Sigmoid colon (tissue), 7 donors: ENCODE results near the gene GRIK4. TPM values are rescaled to one million over a fixed set of nuclear protein-coding genes. Genes with fewer than 3 reads are reported as not detected.
A peak's percentile ranks its signal among the peaks of the same experiment; 100 is the strongest.

Source experiments
- DNase-seq: peaks from one replicate; pipeline ENCODE4 v3.0.0-alpha.2; 2019
- H3K27ac ChIP-seq, 4 donors: fragments of 200-600 bp; sonication (generic); one replicate each; pipeline ENCODE4 v1.5.1; 2016 to 2019; ENCODE audit warnings: mild to moderate bottlenecking in 1 of 4
- H3K27me3 ChIP-seq, 3 donors: fragments of 200-600 bp; sonication (generic); one replicate each; pipeline ENCODE4 v1.5.1; 2019; ENCODE audit warnings: mild to moderate bottlenecking in 1 of 3
- H3K36me3 ChIP-seq, 4 donors: fragments of 200-600 bp; sonication (generic); one replicate each; pipeline ENCODE4 v1.5.1; 2016 to 2019
- H3K4me1 ChIP-seq, 4 donors: fragments of 200-600 bp; sonication (generic); one replicate each; pipeline ENCODE4 v1.5.1; 2017 to 2019
- H3K4me3 ChIP-seq, 4 donors: fragments of 200-600 bp; sonication (generic); one replicate each; pipeline ENCODE4 v1.5.1; 2017 to 2019; ENCODE audit warnings: mild to moderate bottlenecking in 2 of 4, moderate library complexity in 1 of 4
- H3K9me3 ChIP-seq, 4 donors: fragments of 200-600 bp in 3 of 4; sonication (generic) in 3 of 4; one replicate each; pipeline versions ENCODE4 v1.5.1 to v1.6.1; 2013 to 2019
- CTCF ChIP-seq, 4 experiments: fragments of 450-650 bp in 3 of 4; fragments of 200-600 bp in 1 of 4; IDR thresholded peaks; one replicate each; pipeline ENCODE4 v1.5.1; 2016 to 2019; ENCODE audit warnings: antibody characterized with exemption in 4 of 4, mild to moderate bottlenecking in 3 of 4, moderate library complexity in 2 of 4
- EP300 ChIP-seq, 4 donors: sonication (generic); formaldehyde crosslinking; IDR thresholded peaks; one replicate each; pipeline ENCODE4 v1.6.1; 2017; ENCODE audit warnings: antibody characterized with exemption in 4 of 4
- POLR2A ChIP-seq, 2 donors: fragments of 450-650 bp; IDR thresholded peaks; one replicate each; pipeline ENCODE4 v1.6.1; 2016; ENCODE audit warnings: antibody characterized with exemption in 2 of 2, mild to moderate bottlenecking in 2 of 2, moderate library complexity in 2 of 2
- POLR2AphosphoS5 ChIP-seq, 4 donors: sonication (generic); formaldehyde crosslinking; IDR thresholded peaks; one replicate each; pipeline ENCODE4 v1.6.1; 2017; ENCODE audit warnings: antibody characterized with exemption in 4 of 4
- WGBS, 2 donors: extraction: QIAGEN DNeasy Blood & Tissue Kit; methylation state at CpG; one replicate each; pipeline ENCODE4 v1.1.7; 2013; 5-methylcytosine and 5-hydroxymethylcytosine counted together
- intact Hi-C: fragments of 100-400 bp; cut with DNase I; formaldehyde crosslinking; loops from one replicate; pipeline ENCODE4 v1.15.1; 2023
- polyA plus RNA-seq, 3 donors: library from polyadenylated mRNA; stranded (reverse); fragments of 200-250 nt; gene quantifications; one replicate each; pipeline ENCODE4 v1.2.3, GENCODE V29; 2013
- total RNA-seq, 4 donors: library from RNA; depleted of rRNA; stranded (reverse); fragments of >200 nt; gene quantifications; one replicate each; pipeline ENCODE4 v1.1.0, GENCODE V29; 2016
- donor health status: healthy with polysubstance abuse.
- donor health status: Bipolar disorder and iron deficiency.
- donor health status: healthy.

The GRIK4 gene
- total and polyA plus RNA-seq, 7 donors = 0.10 to 0.36 (median 0.27) TPM; not detected in 4

GRCh38 chr11:120774591-120775386 lies 263.2 kb downstream of the GRIK4 start:
- H3K36me3 ChIP-seq = no peaks in the 10 kb centered on the region
- no peaks in the 10 kb centered on the region for H3K27me3 ChIP-seq
- intact Hi-C loops = no loop called here
- H3K27ac ChIP-seq = no peak overlapping the region
- H3K4me1 ChIP-seq = peaks cover 0 to 17% (median 9%) of the 10 kb centered on the region in 4 donors
- H3K4me3 ChIP-seq = no peak overlapping the region
- WGBS, 2 donors = 86 to 94% methylated on average over 7 of the region's 7 CpGs
- no peak for DNase-seq
- no peaks in the 10 kb centered on the region for H3K9me3 ChIP-seq
- TF ChIP-seq POLR2A (IDR thresholded peaks at IDR 0.05) = no peak
- TF ChIP-seq POLR2AphosphoS5 (IDR thresholded peaks at IDR 0.05) = no peak
- TF ChIP-seq CTCF (IDR thresholded peaks at IDR 0.05) = no peak
- no peak for TF ChIP-seq EP300 (IDR thresholded peaks at IDR 0.05)

GRCh38 chr11:120775986-120776951 lies 264.7 kb downstream of the GRIK4 start:
- Histone ChIP-seq H3K36me3 (no peaks in the 10 kb centered on the region), H3K4me1 (peaks cover 0 to 26% (median 14%) of the 10 kb centered on the region in 4 donors), H3K27ac (no peak overlapping the region), H3K4me3 (no peak overlapping the region), H3K9me3 (no peaks in the 10 kb centered on the region), H3K27me3 (no peaks in the 10 kb centered on the region)
- WGBS, 2 donors = 78 to 87% methylated on average over 17 of the region's 17 CpGs
- DNase-seq = no peak
- TF ChIP-seq POLR2AphosphoS5 (IDR thresholded peaks at IDR 0.05) = no peak
- intact Hi-C loops = no loop called here

- TF ChIP-seq POLR2A (IDR thresholded peaks at IDR 0.05) (no peak), EP300 (IDR thresholded peaks at IDR 0.05) (no peak), CTCF (IDR thresholded peaks at IDR 0.05) (no peak), POLR2AphosphoS5 (IDR thresholded peaks at IDR 0.05) (no peak)
- Histone ChIP-seq H3K27ac (peak overlapping the region in 1 of 4 donors; percentile 57), H3K4me3 (no peak overlapping the region), H3K9me3 (no peaks in the 10 kb centered on the region), H3K4me1 (peaks cover 0 to 26% (median 14%) of the 10 kb centered on the region in 4 donors), H3K27me3 (no peaks in the 10 kb centered on the region), H3K36me3 (no peaks in the 10 kb centered on the region)
- WGBS, 2 donors = 88 to 91% methylated on average over 10 of the region's 10 CpGs
- intact Hi-C loops = no loop called here
- no peak for DNase-seq
These were observed 267.3 kb downstream of the GRIK4 start for GRCh38 chr11:120778685-120779490.

- TF ChIP-seq CTCF (IDR thresholded peaks at IDR 0.05) = no peak
- no peak for TF ChIP-seq POLR2A (IDR thresholded peaks at IDR 0.05)
- peak in 3 of 4 donors; percentile 44 to 65 (median 45) for TF ChIP-seq POLR2AphosphoS5 (IDR thresholded peaks at IDR 0.05)
- WGBS, 2 donors = 82 to 84% methylated on average over 2 of the region's 2 CpGs
- intact Hi-C loops = no loop called here
- Histone ChIP-seq H3K4me3 (no peak overlapping the region), H3K9me3 (no peaks in the 10 kb centered on the region), H3K27me3 (no peaks in the 10 kb centered on the region), H3K4me1 (peaks cover 0 to 26% (median 14%) of the 10 kb centered on the region in 4 donors), H3K36me3 (no peaks in the 10 kb centered on the region), H3K27ac (peak overlapping the region in 1 of 4 donors; percentile 57)
- no peak for DNase-seq
These were observed 268.7 kb downstream of the GRIK4 start for GRCh38 chr11:120780239-120780638.
